ENCODE measurements around the gene CELF4.

Gene CELF4

DNA sequence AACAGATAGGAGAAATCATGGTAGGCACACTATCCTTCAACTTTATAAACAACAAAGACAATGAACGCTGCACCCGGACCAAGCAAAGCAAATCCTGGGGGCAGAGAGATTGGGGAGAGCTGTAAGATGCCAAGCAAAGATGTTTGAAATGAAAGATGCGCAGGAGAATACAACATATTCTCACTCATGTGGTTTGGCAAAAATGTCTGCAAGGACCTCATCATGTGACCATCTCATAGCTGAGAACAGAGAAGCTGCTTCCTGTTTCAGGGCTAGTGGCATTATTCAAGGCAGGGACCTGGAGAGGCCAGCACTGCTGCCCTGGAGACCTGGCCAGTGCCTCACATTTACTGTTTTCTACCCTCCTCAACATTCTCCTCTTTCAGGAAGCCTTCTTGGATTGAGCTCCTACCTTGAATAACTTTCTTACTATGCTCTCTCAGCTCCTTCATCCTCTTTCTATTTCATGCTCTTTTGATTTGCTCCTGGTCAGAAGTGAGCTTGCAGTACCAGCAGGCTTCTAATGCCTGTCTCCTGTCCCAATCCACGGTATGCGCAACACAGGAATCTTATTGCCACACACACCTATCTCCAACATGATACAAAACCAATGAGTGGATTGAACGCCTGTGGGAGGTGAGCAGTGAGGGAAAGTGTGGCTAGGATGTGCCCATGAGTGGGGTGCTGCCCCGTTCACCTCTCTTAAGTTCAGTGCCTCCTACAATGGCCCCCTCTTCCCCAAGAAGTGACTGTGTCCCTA is 133.0 kb downstream of the CELF4 start:
- peaks cover 0 to 7% (median 3%) of the 10 kb centered on the region in 5 donors for H3K27me3 ChIP-seq (ENCODE audit: control insufficient read depth in 5 of 5, insufficient read depth in 4 of 5, low read length in 5 of 5)
- peaks cover 0 to 5% (median 0%) of the 10 kb centered on the region in 5 donors for H3K9me3 ChIP-seq (ENCODE audit: control insufficient read depth in 5 of 5, low read length in 5 of 5)
- H3K4me1 ChIP-seq (ENCODE audit: control insufficient read depth in 5 of 5, insufficient read depth in 5 of 5, low read length in 5 of 5), result no peaks in the 10 kb centered on the region
- no peak overlapping the region for H3K27ac ChIP-seq (ENCODE audit: low read depth, low read length)
- H3K4me3 ChIP-seq (ENCODE audit: low read depth in 1 of 5, low read length in 5 of 5), result no peak overlapping the region
- no peak overlapping the region for H3K9ac ChIP-seq (ENCODE audit: low read length in 5 of 5)
- H3K36me3 ChIP-seq (ENCODE audit: control insufficient read depth in 5 of 5, insufficient read depth in 5 of 5, low read length in 5 of 5), result no peaks in the 10 kb centered on the region

DNA sequence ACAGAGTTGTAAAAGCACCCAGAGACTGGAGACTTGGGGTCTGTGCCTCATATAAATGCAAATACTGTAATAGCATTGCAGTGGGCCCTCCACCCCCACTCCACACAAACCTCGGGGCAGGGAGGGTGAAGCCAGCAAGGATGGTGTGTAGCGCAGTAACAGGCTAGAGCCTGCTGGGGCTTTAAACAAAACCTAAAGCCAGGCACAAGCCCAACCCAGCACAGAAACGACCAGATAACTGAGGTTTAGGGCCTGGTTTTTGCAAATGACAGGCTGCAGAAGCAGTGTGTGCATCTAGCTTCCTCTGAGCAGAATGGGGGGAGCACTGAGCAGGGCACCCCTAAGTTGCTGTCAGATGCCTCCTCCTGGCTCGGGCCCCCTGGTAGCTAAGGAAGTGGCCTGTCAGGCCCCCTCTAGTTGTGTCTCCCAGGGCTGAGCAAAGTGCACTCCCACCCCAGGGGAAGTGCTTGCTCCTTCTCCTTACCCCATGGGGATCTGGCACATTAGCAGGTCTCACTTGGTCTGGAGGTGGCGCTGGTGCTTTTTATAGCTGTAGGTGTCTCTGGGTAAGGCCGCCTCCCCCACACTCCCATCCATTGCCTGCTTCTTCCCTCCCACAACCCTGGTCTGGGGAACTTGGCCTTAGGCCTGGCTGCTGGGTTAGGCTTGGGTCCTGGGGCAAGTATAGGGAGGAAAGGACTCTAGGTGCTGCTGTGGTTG is 135.1 kb downstream of the CELF4 start:
- Histone ChIP-seq H3K27me3 (ENCODE audit: control insufficient read depth in 5 of 5, insufficient read depth in 4 of 5, low read length in 5 of 5) (peaks cover 0 to 3% (median 0%) of the 10 kb centered on the region in 5 donors), H3K9me3 (ENCODE audit: control insufficient read depth in 5 of 5, low read length in 5 of 5) (peaks cover 0 to 2% (median 0%) of the 10 kb centered on the region in 5 donors), H3K27ac (ENCODE audit: low read depth, low read length) (no peak overlapping the region), H3K9ac (ENCODE audit: low read length in 5 of 5) (no peak overlapping the region), H3K4me1 (ENCODE audit: control insufficient read depth in 5 of 5, insufficient read depth in 5 of 5, low read length in 5 of 5) (no peaks in the 10 kb centered on the region), H3K36me3 (ENCODE audit: control insufficient read depth in 5 of 5, insufficient read depth in 5 of 5, low read length in 5 of 5) (no peaks in the 10 kb centered on the region), H3K4me3 (ENCODE audit: low read depth in 1 of 5, low read length in 5 of 5) (no peak overlapping the region)

DNA sequence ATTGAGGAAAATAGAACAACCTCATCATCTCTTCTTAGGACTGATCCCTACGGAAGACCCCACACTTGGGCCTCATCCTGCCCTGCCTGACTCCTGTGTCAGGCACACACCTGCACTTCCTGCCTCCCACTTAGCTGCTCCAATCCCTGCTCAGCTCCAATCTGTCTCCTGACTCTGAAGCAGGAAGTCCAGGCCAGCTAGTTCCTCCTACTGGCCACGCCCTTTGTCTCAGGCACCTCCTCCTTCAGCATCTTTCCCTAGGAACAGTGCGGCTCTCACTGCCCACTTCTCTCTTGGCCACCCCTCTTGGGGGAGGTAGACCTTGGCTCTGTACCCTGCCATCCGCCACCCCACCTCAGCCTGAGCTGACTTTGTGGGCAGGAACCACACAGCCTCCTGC is 135.8 kb downstream of the CELF4 start:
- H3K9me3 ChIP-seq (ENCODE audit: control insufficient read depth in 5 of 5, low read length in 5 of 5), result peaks cover 0 to 2% (median 0%) of the 10 kb centered on the region in 5 donors
- no peaks in the 10 kb centered on the region for H3K27me3 ChIP-seq (ENCODE audit: control insufficient read depth in 5 of 5, insufficient read depth in 4 of 5, low read length in 5 of 5)
- H3K9ac ChIP-seq (ENCODE audit: low read length in 5 of 5), result no peak overlapping the region
- H3K27ac ChIP-seq (ENCODE audit: low read depth, low read length), result no peak overlapping the region
- H3K4me3 ChIP-seq (ENCODE audit: low read depth in 1 of 5, low read length in 5 of 5), result no peak overlapping the region
- no peaks in the 10 kb centered on the region for H3K4me1 ChIP-seq (ENCODE audit: control insufficient read depth in 5 of 5, insufficient read depth in 5 of 5, low read length in 5 of 5)
- no peaks in the 10 kb centered on the region for H3K36me3 ChIP-seq (ENCODE audit: control insufficient read depth in 5 of 5, insufficient read depth in 5 of 5, low read length in 5 of 5)

DNA sequence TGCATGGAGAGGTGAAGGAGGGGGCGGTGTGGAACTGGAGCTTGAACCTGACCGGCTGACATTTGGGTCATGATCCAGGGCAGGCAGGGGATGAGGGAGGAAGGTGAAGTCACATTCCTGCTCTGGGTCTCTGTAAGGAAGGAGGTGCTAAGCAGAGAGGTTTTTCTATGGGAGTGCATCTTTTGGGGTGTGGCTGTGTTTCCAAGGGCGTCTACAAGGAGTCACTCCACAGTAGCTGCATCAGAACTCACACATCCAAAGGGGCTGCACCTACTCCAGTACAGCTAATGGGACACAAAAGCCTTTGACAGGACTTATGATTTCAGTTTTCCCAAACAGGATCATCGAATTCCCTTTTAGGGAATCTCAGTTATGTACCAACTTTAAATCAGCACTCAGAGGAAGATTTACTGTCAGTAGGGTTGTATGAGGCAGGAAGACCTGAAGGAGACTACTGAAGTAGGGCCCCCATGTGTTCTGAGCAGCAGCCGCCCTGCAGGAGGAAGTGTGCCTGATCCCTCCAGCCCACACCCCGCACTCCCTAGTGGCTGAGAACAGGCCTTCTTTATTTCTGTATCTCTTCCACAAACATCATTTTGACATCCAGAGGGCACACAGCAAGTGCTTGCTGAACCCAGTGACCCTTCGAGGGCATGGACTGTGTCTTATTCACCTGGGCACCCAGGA is 137.2 kb downstream of the CELF4 start:
- no peak overlapping the region for H3K9ac ChIP-seq (ENCODE audit: low read length in 5 of 5)
- H3K36me3 ChIP-seq (ENCODE audit: control insufficient read depth in 5 of 5, insufficient read depth in 5 of 5, low read length in 5 of 5), result no peaks in the 10 kb centered on the region
- H3K27ac ChIP-seq (ENCODE audit: low read depth, low read length), result no peak overlapping the region
- no peak overlapping the region for H3K4me3 ChIP-seq (ENCODE audit: low read depth in 1 of 5, low read length in 5 of 5)
- no peaks in the 10 kb centered on the region for H3K27me3 ChIP-seq (ENCODE audit: control insufficient read depth in 5 of 5, insufficient read depth in 4 of 5, low read length in 5 of 5)
- H3K4me1 ChIP-seq (ENCODE audit: control insufficient read depth in 5 of 5, insufficient read depth in 5 of 5, low read length in 5 of 5), result no peaks in the 10 kb centered on the region
- H3K9me3 ChIP-seq (ENCODE audit: control insufficient read depth in 5 of 5, low read length in 5 of 5), result no peaks in the 10 kb centered on the region

DNA sequence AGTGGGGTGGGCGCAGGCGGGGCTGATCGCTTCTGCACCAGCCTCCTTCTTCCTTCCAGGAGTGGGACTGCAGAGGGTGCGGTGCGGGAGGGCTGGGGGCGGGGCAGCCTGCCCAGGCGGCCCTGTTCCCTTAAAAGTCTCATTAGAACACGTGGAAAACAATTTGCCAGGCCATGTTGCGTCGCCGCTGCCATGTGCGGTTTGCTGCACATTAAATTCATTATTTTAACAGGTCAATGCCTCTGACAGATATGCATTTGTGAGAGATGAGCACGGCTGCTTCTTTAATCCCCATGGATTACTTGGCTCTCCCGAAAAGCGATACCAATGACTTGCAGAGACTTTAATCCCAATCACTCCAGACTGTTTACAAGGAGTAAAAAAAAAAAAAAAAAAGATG is 139.0 kb downstream of the CELF4 start:
- H3K36me3 ChIP-seq (ENCODE audit: control insufficient read depth in 5 of 5, insufficient read depth in 5 of 5, low read length in 5 of 5), result no peaks in the 10 kb centered on the region
- peaks cover 0 to 3% (median 0%) of the 10 kb centered on the region in 5 donors for H3K27me3 ChIP-seq (ENCODE audit: control insufficient read depth in 5 of 5, insufficient read depth in 4 of 5, low read length in 5 of 5)
- no peaks in the 10 kb centered on the region for H3K9me3 ChIP-seq (ENCODE audit: control insufficient read depth in 5 of 5, low read length in 5 of 5)
- no peak overlapping the region for H3K27ac ChIP-seq (ENCODE audit: low read depth, low read length)
- H3K4me3 ChIP-seq (ENCODE audit: low read depth in 1 of 5, low read length in 5 of 5), result no peak overlapping the region
- H3K4me1 ChIP-seq (ENCODE audit: control insufficient read depth in 5 of 5, insufficient read depth in 5 of 5, low read length in 5 of 5), result no peaks in the 10 kb centered on the region
- no peak overlapping the region for H3K9ac ChIP-seq (ENCODE audit: low read length in 5 of 5)

DNA sequence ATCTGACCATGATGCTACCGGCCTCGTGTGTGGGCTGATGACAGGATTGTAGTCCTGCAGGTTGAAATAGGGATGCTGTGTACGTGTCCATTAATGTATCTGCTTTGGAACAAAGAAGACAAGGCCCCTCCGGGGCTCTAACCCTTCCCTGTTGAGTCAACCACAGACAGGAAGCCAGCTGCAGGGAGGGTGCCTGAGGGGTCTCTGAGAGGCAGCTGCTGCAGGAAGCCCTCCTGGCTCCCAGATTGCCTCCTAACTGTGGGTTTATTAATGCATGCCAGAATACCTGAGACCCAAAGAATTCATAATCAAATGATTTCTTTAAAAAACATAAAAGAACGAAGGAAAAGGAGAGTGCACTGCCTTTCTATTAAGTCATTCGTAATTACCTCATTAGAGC is 140.4 kb downstream of the CELF4 start:
- no peak overlapping the region for H3K4me3 ChIP-seq (ENCODE audit: low read depth in 1 of 5, low read length in 5 of 5)
- no peaks in the 10 kb centered on the region for H3K4me1 ChIP-seq (ENCODE audit: control insufficient read depth in 5 of 5, insufficient read depth in 5 of 5, low read length in 5 of 5)
- H3K9ac ChIP-seq (ENCODE audit: low read length in 5 of 5), result no peak overlapping the region
- no peaks in the 10 kb centered on the region for H3K9me3 ChIP-seq (ENCODE audit: control insufficient read depth in 5 of 5, low read length in 5 of 5)
- peaks cover 0 to 8% (median 3%) of the 10 kb centered on the region in 5 donors for H3K27me3 ChIP-seq (ENCODE audit: control insufficient read depth in 5 of 5, insufficient read depth in 4 of 5, low read length in 5 of 5)
- no peaks in the 10 kb centered on the region for H3K36me3 ChIP-seq (ENCODE audit: control insufficient read depth in 5 of 5, insufficient read depth in 5 of 5, low read length in 5 of 5)
- no peak overlapping the region for H3K27ac ChIP-seq (ENCODE audit: low read depth, low read length)

DNA sequence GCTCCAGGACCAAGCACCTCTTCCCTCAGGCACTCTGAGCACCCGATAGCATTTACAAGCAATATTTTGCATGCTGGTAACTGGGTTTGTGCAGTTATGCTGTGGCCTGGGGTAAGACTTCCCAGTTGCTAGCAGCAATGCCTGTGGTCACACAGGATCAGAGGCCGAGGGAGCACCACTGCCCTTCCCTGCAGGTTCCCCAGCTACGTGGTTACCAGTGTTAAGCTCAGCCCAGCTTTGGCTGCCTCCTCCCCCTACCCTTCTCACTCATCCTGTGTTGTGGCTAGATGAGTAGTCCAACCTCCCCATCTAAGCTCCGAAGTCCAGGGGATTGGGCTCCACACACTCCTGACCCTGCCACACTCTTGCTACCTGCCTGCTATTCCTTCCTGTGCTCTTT is 141.1 kb downstream of the CELF4 start:
- H3K4me1 ChIP-seq (ENCODE audit: control insufficient read depth in 5 of 5, insufficient read depth in 5 of 5, low read length in 5 of 5), result no peaks in the 10 kb centered on the region
- H3K4me3 ChIP-seq (ENCODE audit: low read depth in 1 of 5, low read length in 5 of 5), result no peak overlapping the region
- no peaks in the 10 kb centered on the region for H3K9me3 ChIP-seq (ENCODE audit: control insufficient read depth in 5 of 5, low read length in 5 of 5)
- H3K9ac ChIP-seq (ENCODE audit: low read length in 5 of 5), result no peak overlapping the region
- no peak overlapping the region for H3K27ac ChIP-seq (ENCODE audit: low read depth, low read length)
- H3K27me3 ChIP-seq (ENCODE audit: control insufficient read depth in 5 of 5, insufficient read depth in 4 of 5, low read length in 5 of 5), result peaks cover 0 to 9% (median 5%) of the 10 kb centered on the region in 5 donors
- no peaks in the 10 kb centered on the region for H3K36me3 ChIP-seq (ENCODE audit: control insufficient read depth in 5 of 5, insufficient read depth in 5 of 5, low read length in 5 of 5)

DNA sequence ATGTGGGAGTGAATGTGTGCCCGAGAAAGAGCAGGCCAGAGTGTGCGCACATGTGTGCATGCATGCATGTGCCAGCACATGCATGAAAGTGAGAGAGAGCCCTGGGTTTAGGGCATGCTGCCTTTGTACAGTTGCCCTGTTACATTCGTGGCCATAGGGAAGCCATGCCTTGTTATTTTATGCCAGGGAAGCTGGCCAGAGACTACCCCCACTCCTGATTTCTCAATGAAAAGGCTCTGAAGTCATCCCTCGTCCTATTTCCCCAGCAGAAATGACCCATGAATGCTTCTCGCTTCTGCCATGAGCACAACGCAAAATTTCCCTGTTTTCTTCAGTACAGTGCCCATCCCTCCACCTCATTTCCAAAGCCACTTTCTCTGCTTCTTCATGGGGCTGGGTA is 143.0 kb downstream of the CELF4 start:
- H3K36me3 ChIP-seq (ENCODE audit: control insufficient read depth in 5 of 5, insufficient read depth in 5 of 5, low read length in 5 of 5), result no peaks in the 10 kb centered on the region
- no peaks in the 10 kb centered on the region for H3K4me1 ChIP-seq (ENCODE audit: control insufficient read depth in 5 of 5, insufficient read depth in 5 of 5, low read length in 5 of 5)
- H3K27me3 ChIP-seq (ENCODE audit: control insufficient read depth in 5 of 5, insufficient read depth in 4 of 5, low read length in 5 of 5), result peaks cover 0 to 9% (median 5%) of the 10 kb centered on the region in 5 donors
- no peaks in the 10 kb centered on the region for H3K9me3 ChIP-seq (ENCODE audit: control insufficient read depth in 5 of 5, low read length in 5 of 5)
- no peak overlapping the region for H3K27ac ChIP-seq (ENCODE audit: low read depth, low read length)
- H3K9ac ChIP-seq (ENCODE audit: low read length in 5 of 5), result no peak overlapping the region
- no peak overlapping the region for H3K4me3 ChIP-seq (ENCODE audit: low read depth in 1 of 5, low read length in 5 of 5)

DNA sequence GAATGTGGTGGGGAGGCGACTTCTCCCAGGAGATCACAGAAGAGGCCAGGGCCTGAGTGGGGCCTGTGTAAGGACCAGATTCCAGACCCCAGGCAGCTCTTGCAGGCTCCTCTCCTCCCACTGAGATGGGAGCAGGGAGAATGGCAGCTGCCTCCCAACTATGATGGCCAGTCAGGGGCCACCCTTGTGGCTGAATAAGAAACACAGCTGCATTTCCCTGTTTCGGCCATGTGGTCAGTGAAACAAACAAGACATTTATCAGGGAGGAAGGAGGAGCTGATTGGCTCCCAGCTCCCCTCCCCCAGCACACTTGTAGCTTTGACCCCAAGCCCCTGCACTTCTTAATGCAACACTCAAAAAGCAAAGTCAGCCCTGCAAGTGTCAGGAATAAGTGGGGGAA is 143.5 kb downstream of the CELF4 start:
- H3K27me3 ChIP-seq (ENCODE audit: control insufficient read depth in 5 of 5, insufficient read depth in 4 of 5, low read length in 5 of 5), result peaks cover 0 to 9% (median 5%) of the 10 kb centered on the region in 5 donors
- no peak overlapping the region for H3K4me3 ChIP-seq (ENCODE audit: low read depth in 1 of 5, low read length in 5 of 5)
- H3K36me3 ChIP-seq (ENCODE audit: control insufficient read depth in 5 of 5, insufficient read depth in 5 of 5, low read length in 5 of 5), result no peaks in the 10 kb centered on the region
- no peaks in the 10 kb centered on the region for H3K9me3 ChIP-seq (ENCODE audit: control insufficient read depth in 5 of 5, low read length in 5 of 5)
- no peaks in the 10 kb centered on the region for H3K4me1 ChIP-seq (ENCODE audit: control insufficient read depth in 5 of 5, insufficient read depth in 5 of 5, low read length in 5 of 5)
- no peak overlapping the region for H3K9ac ChIP-seq (ENCODE audit: low read length in 5 of 5)
- no peak overlapping the region for H3K27ac ChIP-seq (ENCODE audit: low read depth, low read length)

All from subcutaneous abdominal adipose tissue (tissue), 5 donors.